Myocyte (in vitro differentiated cells): ENCODE data around the gene HTRA2. TPM values are rescaled to one million over a fixed set of nuclear protein-coding genes. Genes with fewer than 3 reads are reported as not detected.
"Not testable (repeated sequence)": the region's sequence is repeated elsewhere in the genome, so short reads cannot be mapped to it uniquely, and the experiment has no call there.

Experiments
- DNase-seq: peaks from one replicate; pipeline ENCODE4 v3.0.0-alpha.2; 2012; ENCODE audit warnings: low read depth
- polyA plus RNA-seq: library from polyadenylated mRNA; unstranded; fragments of >200 nt; gene quantifications from one replicate; pipeline ENCODE4 v1.2.1, GENCODE V29; 2012; ENCODE audit warnings: missing spikeins
- total RNA-seq: library from RNA; depleted of rRNA; stranded (reverse); fragments of >200 nt; gene quantifications from 2 replicates; pipeline ENCODE4 v1.2.3, GENCODE V29; 2014

The HTRA2 gene
- total RNA-seq, result 33.8 and 41.9 TPM in 2 replicates
- 51.8 TPM for polyA plus RNA-seq

DNA sequence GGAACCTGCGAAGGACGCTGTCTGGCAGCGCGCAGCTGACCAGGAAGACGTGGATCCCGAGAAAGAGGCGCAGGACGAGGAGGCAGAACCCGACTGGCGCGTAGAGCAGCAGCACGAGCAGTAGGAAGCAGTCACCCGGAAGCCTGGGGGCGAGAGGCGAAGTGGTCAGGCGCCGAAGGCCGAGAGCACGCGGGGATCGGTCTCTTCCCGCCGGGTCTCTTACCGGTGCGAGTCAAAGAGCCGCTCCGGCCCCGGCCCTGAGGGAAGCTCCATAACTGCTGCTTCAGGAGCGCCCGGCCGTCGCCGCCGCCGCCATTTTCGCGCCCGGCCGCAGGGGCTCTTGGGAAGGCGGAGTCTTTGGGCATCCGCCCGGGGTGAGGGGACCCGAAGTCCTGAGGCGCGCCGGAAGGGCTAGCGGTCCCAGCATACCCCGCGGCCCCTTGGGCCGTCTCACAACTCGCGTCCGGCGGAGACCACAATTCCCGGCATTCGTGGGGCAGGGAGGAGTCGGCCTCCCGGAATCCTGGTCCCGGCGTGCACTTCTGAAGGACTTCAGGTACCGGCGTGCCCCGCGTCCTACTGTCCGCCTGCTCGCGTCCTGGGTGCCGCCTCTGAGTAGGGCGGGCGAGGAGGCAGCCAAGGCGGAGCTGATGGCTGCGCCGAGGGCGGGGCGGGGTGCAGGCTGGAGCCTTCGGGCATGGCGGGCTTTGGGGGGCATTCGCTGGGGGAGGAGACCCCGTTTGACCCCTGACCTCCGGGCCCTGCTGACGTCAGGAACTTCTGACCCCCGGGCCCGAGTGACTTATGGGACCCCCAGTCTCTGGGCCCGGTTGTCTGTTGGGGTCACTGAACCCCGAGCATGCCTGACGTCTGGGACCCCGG lies at the start of gene HTRA2, which contains the start of gene AUP1:
HTRA2 (plus strand) TSS at position 577 of the 882 bp plus-strand sequence; CDS start at position 651, 74 bp downstream.
AUP1 (minus strand) TSS at position 350 of the 882 bp plus-strand sequence; CDS start at position 273, 77 bp downstream.
- peak; percentile 100 for DNase-seq

DNA sequence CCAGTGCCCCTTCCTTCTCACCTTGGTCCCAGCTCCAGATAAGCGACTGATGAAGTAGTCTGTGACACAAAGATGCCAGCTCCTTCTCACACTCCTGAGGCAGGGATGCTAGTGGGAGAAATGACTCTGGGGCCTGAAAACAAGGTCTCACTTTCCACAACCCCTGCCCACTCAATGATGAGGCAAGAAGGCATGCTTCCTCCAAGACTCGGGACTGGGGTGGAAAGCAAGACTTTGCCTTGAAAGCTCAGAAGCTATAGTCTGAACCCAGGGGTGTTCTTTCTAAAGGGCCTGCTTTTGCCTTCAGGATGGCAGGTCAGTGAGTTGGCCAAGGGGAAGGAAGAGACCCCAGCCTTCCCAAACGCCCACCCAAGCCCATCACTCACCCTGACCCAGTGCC lies 48.3 kb upstream of the HTRA2 start:
- DNase-seq, result no peak

DNA sequence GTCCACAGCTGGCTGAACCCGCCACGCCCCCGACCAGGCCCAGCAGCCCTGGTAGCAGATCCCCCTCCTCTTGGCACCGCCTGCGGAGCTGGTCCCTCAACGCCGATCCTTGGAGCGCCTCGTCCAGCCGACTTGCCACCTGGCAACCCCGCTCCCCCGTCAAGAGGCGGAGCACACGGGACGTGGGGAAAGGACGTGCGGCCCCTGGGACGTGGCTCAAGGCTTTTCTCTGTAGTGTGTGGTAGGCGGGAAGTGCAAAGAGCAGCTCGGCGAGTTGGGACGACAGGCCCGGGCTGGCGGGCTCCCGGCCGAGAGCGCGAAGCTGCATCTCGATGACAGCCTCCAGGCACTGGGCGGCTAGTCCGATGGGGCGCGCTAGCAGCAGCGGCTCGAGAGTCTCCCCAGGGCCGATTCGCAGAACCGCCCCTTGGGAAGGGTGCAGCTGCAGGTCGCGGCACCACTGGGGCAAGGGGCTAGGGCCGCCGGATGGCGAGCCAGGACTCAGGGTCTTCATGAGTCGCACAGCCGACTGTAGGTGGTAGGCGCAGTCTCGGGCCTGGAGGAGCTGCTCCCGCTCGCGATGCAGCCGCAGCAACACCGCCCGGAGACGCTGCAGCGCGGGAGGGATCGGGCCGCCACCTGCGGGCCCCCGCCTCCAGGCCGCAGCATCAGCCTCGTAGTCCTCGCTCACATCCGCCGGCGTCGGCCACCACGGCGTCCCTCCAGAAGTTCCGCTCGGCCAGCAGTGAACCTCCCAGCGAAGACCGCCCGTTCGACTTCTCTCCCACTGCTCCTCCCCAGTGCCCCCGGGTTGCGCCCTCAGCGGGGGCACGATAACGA lies 47.6 kb upstream of the HTRA2 start:
- DNase-seq, result no peak

DNA sequence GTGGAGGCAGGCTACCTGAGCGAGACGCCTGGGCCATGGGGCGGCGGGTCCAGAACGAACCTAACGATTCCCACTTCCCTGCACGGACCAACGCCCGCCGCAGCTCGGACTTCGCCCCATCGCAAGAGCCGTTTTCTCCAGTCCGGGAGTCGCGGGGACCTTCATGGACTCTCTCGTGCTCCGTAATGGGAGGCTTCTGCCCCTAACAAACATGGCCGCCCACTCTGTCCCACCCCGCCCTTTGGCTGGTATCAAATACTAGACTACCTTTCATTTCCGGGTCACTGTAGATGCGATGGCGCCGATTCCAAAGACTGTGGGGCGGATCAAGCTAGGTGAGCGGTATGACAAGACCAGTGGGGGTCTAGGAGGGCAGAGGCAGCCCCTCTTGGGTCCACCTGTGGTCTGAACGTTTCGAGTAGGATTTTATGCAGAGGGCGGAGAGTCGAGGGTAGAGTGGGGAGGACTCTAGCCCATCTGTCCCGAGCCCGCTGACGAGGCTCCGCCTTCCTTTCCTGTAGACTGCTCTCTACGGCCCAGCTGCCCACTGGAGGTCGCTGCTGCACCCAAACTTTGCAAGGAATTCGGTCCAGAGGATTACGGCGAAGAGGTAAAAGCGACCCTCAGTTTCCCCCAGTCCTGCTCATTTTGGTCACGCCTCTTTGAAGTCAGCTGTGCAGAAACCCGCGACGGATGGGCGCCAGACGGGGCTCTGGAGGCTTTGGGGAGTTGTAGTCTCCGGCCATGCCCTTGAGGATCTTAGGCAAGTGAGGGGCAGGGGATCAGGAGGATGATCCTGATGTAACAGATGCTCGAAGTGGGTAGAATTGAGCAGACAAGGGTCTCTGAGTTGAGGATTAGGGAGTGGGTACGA lies 46.7 kb upstream of the HTRA2 start, which contains the start of the genes CCDC142 and TTC31:
CCDC142 (minus strand) TSS at position 198 of the 874 bp plus-strand sequence; CDS start at position 37, 161 bp downstream.
TTC31 (plus strand) TSS at position 281 of the 874 bp plus-strand sequence; CDS start at position 296, 15 bp downstream.
- DNase-seq, result peak; percentile 97

DNA sequence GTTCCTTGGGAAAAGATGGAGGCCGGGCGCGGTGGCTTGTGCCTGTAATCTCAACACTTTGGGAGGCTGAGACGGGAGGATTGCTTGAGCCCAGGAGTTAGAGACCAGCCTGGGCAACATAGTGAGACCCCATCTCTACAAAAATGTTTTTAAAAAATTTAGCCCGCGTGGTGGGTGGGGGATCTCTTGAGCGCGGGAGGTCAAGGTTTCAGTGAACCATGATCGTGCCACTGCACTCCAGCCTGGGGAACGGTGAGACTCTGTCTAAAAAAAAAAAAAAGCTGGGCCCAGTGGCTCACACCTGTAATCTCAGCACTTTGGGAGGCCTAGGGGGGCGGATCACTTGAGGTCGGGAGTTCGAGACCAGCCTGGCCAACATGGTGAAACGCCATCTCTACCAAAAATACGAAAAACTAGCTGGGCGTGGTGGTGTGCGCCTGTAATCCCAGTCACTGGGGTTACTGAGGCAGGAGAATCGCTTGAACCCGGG lies 46.0 kb upstream of the HTRA2 start:
- not testable (repeated sequence) for DNase-seq

DNA sequence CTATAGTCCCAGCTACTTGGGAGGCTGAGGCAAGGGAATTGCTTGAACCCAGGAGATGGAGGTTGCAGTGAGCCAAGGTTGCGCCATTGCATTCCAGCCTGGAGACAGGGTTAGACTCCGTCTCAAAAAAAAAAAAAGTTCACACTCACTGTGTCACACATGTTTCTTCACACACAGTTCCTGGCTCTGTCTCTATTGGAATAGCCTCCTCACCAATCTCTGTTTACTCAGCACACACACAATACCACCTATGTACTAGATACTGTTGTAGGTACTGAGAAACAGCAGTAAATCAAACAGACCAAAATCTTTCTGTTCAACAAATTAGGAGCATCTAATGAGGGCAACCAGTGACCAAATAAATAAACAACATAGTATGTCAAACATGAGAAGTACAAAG lies 43.6 kb upstream of the HTRA2 start:
- no peak for DNase-seq

DNA sequence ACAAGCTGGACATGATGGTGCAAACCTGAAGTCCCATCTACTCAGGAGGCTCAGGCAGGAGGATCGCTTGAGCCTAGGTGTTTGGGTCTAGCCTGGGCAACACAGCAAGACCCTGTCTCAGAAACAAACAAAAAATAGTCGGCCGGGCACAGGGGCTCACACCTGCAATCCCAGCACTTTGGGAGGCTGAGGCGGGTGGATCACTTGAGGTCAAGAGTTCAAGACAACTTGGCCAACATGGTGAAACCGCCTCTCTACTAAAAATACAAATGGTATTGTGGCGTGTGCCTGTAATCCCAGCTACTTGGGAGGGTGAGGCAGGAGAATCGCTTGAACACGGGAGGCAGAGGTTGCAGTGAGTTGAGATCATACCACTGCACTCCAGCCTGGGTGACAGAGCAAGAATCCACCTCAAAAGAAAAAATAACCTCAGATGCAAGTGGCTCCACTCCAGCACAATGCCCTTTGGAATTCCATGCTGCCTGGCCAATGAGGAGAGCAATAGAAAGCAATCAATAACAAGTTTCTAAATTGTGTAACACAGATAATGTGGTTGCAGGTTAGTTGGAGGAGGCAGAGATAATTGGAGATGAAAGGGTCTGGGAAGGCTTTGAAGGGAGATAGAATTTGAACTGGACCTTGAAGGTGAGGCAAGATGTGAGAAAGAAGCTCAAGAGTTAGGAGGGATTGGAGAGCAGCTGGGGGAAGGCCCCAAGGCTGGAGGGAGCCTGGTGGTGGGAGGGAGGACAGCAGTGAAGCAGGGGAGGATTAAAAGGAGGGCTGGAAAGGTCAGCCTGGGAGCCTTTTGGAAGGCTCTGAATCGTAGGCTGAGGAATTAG lies 40.9 kb upstream of the HTRA2 start:
- no peak for DNase-seq

DNA sequence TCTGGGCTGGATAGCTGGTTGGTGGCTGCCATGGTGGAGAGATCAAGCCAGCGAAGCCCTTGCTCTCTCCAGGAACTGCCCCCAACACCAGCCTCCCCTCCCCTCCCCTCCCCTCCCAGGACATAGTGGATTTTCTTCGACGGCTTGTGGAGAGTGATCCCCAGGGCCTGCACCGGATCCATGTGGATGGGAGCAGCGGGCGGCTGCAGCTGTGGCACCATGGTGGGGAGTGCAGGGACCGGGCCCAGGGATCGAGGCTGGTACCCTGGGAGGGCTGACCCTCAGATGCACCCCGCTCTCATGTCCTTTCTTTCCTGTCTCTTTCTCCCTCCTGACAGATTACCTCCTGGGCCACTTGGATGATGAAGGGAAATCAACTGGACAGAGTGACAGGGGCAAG lies 39.8 kb upstream of the HTRA2 start:
- no peak for DNase-seq

DNA sequence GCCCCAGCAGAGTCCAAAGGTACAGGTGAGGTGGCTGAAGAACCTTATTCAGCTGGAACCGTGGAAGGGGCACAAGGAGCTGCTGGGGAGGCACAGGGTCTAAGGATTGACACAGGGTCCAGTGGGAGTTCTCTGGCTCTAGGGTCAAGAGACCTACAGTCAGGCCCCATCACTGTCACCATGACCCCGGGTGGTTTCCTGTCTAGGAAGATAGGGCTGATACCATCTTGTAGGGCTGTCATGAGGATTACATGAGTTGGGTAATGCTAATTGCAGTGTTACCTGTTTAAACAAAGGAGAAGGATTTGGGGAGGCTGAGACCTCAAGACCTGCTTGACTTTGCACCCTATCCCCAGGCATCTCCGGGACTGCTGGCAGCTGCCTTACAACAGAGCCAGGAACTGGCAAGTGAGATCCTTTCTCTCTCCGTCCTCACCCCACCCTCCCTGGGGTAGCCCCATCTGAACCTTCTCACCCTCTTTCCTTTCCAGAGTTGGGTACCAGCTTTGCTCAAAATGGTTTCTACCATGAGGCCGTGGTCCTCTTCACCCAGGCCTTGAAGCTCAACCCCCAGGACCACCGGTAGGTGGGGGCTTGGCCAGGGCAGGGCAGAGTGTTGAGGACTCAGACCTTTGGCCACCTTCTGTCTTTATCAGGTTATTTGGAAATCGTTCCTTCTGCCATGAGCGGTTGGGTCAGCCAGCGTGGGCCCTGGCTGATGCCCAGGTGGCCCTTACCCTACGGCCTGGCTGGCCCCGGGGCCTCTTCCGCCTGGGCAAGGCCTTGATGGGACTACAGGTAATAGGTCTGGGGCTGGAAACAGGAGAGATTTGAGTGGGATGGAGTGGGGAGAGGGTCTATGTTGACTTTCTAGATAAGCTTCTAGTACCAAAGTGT lies 37.8 kb upstream of the HTRA2 start:
- no peak for DNase-seq

DNA sequence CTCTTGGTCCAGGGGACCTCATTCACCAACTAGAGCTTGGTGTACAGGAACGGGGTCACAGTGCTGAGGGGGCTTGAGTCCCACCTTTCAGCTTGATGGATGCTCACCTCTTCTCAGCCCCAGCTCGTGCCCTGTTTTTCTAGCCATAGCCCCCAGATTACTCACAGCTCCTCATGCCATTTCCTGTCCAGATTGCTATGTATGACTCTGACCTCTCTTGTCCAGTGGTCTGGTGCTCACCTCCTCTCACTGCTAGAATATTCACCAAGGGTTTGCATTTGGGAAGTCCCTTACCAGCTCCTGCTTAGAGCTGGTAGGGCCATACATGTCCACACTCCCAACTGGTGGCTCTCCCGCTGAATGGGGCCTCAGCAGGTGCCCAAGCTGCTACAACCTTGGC lies 36.2 kb upstream of the HTRA2 start:
- DNase-seq, result no peak

DNA sequence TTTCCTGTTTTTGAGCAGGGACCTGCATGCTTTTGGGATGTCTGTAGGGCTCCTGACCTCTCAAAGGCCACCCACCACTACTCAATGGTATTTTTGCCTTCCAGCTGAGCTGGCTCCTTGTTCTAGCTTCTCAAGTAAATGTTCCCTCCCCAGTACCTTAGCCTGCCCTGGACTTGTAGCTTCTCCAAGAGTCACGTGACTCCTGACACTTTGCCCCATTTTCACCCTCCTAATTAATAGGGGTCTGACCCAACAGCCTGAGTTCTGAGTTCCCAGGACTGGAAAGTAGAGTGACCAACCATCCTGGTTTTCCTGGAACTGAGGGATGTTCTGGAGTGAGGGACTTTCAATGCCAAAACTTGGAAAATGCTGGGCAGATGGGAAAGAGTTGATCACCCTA lies 34.3 kb upstream of the HTRA2 start:
- DNase-seq, result no peak

DNA sequence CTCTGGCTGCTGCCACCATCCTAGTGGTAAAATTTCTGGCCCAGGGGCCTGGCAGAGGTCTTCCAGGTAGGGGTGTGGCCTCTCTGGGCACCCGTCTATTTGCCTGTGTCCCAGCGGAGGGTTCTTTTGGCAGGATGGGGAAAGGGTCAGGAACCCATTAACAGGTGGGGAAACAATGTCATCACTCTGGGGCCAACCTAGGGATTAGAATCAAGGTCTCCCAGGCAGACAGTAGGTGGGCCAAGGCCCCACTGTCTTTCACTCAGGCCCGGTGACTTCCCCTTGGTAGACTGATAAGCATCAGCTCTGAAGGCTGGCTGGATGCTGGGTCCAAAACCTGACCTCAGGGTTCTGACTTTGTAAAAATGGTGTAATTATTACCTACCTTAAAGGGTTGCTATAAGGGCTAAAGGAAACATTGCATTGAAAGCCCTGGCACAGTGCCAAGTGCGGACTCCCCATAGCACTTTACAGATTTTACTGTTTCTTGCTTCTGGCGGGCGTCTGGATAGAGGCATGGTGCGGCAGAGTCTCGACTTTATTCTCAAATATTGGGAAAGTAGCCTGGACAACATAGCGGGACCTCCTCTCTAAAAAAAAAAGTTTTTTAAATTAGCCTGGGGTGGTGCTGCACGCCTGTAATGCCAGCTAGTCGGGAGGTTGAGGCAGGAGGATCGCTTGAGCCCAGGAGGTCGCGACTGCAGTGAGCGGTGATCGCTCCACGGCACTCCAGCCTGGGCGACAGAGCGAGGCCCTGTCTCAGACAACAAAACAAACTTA lies 32.5 kb upstream of the HTRA2 start:
- DNase-seq, result no peak

DNA sequence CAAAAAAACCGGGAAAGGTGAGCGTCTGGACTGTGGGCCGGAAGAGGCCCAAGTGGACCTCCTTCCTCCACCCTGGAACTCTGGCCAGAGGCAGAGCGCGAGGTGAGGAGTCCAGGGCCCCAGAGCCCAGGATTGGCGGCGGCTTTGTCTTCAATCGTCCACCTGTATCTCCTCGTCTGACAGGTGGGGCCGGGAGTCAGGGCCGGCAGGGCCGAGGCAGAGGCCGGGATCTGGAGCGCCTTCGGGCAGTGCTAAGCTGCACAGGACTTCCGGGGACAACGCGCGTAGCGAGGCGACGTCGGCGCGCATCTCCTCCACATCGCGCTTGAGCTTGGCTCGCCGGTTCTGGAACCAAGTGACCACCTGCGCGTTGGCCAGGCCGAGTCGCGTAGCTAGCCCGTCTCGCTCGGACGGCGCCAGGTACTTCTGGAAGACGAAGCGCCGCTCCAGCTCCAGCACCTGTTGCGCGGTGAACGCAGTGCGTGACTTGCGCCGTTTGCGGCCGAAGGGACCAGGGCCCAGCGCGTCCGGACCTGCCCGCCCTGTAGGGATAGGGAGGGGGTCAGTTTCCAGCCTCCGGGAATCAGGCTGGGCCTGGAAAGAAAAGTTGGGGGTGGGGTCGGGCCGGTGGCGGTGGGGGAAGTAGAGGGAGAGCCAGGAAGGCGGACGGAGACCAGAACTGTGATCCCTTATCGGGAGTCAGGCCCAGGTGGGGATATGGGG lies 31.8 kb upstream of the HTRA2 start:
- peak; percentile 15 for DNase-seq

DNA sequence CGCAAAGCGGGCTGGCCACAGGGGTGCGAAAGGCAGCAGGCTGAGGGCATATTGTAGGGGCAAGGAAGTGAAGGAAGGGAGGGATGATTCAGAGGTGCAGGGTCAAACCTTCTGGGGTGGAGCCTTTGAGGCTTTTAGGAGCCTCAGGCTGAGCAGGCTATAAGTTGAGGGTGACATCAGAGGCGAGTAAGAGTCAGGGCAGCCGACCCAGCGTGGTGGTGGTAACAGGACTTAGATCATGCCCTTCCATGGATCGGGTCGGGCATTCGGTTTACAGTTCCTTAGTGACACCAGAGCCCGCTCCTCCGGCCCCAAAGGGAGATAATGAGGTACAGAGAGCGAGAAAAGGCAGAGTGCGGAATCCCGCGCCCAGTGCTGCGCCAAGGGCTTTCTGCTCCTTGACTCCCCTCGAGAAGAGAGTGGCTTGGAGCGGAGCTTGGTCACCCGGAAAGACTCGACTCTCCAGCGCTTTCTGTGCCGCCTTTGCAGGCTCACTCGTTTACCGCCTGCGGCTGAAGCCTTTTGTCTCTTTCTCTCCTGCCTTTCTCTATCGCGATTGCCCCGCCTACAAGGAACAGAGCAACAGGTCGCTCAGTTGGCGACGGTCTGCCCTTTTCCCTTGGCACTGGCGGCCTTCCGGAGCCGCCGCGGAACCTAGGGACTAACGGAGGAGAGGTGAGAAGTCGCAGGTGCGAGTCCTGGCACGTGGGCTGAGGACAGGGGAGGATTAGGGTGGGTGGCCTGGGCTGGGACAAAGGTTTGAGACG lies 31.1 kb upstream of the HTRA2 start:
- DNase-seq, result peak; percentile 43

DNA sequence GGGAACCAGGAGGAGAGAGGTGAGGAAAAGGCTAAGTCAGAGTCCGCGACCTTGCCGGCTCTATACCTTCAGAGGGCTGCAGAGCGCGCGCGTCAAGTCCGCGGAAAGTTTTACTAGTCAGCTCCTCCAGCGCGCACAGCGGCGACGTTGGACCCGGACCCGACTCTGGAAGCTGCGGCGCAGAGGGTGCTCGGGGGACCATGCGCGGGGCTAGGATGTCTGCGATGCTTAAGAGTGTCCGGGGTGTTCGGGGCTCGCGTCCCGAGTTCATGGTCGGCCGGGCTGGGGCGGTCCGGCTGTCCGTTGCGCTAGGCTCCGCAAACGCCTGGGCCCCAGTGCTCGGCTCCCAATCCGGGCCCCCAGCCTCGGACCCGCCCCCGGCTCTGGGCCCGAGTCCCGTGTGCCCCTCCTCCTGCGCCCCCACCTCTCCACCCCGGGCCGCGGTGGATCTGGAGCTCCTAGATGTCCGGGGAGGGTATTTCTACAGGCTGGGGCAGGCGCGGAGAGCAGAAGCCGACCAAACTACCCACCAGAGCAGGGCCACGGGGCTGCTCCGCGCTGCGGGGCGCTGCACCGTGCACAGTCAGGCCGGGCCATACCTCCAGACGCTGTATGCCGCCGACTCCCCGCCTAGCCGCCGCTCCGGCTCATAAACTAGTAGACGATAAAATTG lies 30.3 kb upstream of the HTRA2 start, which contains the start of gene LBX2:
LBX2 (minus strand) TSS at position 337 of the 673 bp plus-strand sequence; CDS start at position 271, 66 bp downstream.
- peak; percentile 10 for DNase-seq
